ENCODE results near the gene ACAT1.
A peak's percentile ranks its signal among the peaks of the same experiment; 100 is the strongest.
"Not testable (repeated sequence)": the region's sequence is repeated elsewhere in the genome, so short reads cannot be mapped to it uniquely, and the experiment has no call there.

Gene ACAT1

DNA sequence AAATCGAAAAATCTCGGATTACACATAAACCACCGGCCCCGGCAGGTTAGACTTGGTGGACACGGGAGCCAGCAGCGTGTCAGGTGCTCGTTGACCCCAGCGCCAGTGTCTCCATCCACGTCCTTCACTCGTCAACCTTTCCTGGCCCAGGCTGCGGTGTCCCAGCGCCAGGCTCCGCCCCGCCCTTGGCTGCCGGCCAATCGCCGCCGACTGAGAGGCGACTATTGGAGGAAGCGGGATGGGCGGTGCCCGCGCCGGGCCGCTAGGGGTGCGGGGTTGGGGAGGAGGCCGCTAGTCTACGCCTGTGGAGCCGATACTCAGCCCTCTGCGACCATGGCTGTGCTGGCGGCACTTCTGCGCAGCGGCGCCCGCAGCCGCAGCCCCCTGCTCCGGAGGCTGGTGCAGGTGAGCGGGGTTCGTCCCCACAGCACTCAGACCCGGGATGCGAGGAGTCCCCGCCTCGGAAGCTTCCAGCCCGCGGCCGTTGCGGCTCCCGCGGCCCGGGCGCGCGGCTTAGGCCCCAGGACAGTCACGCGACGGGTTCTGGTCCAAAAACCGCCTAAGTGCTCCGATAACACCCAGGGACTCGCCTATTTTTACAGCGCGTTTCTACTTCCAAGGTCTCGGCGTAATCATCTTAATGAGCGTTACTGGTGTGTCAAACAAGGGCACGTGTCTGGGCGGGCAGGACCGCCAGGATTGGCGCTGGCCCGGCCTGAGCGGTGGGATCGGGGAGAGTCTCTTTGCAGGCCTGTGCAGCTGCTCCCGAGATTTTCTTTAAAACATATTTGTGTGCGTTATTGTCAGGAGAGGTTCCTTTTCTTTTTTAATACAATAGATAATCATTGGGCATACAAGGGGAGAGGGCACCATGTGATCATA is at the start of gene ACAT1:
TSS of gene ACAT1 (plus strand) at position 294 of the 882 bp plus-strand sequence. CDS start at position 334, 40 bp downstream.
- DNase-seq, result peak; percentile 89

- DNase-seq, result no peak
These were observed 36.6 kb upstream of the ACAT1 start for GRCh38 chr11:108084811-108085210.

- no peak for DNase-seq
These were observed 35.7 kb upstream of the ACAT1 start for GRCh38 chr11:108085672-108086071.

- DNase-seq, result no peak
These were observed 29.2 kb upstream of the ACAT1 start for GRCh38 chr11:108092134-108092533.

- no peak for DNase-seq
These were observed 28.1 kb upstream of the ACAT1 start for GRCh38 chr11:108093128-108093904.

GRCh38 chr11:108097179-108097578 is 24.2 kb upstream of the ACAT1 start:
- DNase-seq, result no peak

- no peak for DNase-seq
These were observed 20.1 kb upstream of the ACAT1 start for GRCh38 chr11:108101090-108101775.

DNA sequence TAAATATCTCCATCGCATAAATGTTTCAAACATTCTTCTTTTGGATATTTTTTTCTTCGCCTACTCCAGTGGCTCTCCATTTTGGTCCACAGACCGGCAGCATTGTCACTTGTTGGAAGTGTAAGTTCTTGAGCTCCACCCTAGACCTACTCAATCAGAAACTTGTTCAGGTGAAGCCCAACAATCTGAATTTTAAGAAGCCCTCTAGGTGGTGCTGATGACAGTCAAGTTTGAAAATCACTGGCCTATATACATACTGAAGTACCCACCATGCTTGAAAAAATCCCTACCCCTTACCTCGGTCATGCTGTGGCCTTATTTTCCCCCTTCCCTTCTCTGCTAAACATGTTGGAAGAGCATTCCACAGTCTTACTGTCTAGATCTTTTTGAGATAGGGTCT is 10.2 kb upstream of the ACAT1 start:
- DNase-seq, result no peak

DNA sequence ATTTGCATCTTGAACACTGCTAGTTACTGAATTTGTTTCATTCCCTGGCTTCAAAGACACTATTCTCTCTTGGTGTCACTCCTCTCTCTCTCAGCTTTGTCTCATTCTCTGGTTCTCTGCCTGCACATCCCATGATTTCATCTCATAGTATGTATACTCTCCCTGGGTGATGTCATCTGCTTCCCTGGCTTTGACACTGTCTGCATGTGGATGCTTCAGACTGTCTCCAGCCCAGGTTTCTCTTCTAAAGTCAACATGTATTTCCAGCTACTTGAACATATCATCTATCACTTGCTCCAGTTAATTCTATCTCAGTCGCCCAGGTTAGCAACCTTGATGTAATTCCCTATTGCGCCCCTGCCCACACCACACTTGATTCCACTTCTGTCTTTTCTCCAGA is 9.3 kb upstream of the ACAT1 start:
- peak; percentile 15 for DNase-seq

DNA sequence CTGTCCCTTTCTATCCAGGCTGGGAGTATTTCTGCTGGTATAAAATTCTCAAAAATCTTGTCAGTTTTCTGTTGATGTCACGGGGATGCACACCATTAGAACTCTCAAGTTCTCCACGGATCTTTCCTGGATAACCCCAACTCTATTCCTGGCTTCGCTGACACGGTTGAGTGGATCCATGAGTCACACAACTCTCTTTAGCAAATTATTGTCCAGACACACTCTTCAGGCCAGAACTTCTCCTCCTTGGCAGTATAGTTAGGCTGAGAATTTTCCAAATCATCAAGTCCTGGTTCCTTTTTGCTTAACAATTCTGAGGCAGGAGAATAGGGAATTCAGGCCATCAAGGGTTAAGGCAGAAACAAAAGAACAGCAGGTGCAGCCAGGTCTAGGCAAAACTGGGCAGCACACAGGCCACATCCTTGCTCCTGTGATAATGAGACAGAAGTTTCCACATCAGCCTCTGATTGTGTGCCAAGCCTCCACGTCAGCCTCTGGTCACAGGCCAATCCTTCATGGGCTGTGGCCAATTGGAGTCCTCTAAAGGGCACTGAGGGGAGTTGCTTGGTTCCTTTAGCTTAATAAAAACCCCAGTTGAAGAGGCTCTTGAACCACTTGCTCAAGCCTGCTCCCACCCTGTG is 5.7 kb upstream of the ACAT1 start:
- DNase-seq, result peak; percentile 79

DNA sequence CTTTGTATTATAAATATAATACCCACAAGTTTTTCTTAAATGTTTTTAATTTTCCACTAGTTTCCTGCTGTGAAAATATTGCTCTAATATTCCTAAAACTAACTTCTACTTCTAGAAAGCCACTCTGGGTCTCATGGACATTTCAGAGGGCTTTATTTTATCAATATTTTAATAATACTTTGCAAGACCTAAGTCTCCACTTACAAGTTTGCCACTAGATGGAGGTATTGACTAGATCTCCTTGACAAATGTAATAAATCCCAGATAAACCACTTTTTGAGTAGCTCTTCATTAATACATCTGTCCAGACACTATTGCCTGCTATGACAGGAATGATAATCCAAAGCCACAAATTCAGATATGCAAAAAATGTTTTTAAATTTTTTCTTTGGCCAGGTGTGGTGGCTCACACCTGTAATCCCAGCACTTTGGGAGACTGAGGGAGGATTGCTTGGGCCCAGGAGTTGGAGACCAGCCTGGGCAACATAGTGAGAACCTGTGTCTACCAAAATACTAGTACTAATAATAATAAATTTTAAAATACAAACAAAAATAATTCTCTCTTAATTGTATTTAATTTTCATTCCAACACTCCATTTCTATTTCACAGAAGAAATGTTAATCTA is 3.5 kb upstream of the ACAT1 start:
- peak; percentile 66 for DNase-seq

DNA sequence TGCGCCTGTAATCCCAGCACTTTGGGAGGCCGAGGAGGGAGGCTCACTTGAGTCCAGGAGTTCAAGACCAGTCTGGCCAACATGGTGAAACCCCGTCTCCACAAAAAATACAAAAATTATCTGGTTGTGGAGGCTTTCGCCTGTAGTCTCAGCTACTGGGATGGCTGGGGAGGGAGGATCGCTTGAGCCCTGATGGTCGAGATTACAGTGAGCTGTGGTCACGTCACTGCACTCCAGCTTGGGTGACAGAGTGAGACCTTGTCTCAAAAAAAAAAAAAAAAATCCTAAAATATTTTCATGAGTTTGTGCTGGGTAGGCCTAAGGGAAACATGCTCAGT is 462 bp upstream of the ACAT1 start:
- not testable (repeated sequence) for DNase-seq

- DNase-seq, result peak; percentile 23
These were observed 830 bp downstream of the ACAT1 start for GRCh38 chr11:108122166-108122628.

- DNase-seq, result no peak
These were observed 3.7 kb downstream of the ACAT1 start for GRCh38 chr11:108125096-108125495.

- DNase-seq, result no peak
These were observed 7.4 kb downstream of the ACAT1 start for GRCh38 chr11:108128772-108129171.

GRCh38 chr11:108131993-108132392 is 10.6 kb downstream of the ACAT1 start:
- DNase-seq, result no peak

DNA sequence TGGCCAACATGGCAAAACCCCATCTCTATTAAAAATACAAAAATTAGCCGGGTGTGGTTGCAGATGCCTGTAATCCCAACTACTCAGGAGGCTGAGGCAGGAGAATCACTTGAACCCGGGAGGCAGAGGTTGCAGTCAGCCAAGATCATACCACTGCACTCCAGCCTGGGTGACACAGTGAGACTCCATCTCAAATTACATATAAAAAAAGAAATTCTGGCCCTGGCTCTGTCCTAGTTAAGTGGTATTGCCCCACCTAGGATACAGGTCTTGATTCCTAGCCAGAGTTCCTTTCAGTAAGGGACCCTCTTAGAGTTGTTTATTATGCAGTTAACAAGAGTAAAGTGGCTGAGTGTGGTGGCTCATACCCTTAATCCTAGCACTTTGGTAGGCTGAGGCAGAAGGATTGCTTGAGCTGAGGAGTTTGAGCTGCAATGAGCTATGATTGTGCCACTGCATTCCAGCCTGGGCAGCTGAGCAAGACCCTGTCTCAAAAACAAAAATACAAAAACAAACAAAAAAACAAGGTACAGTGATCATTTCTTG is 11.7 kb downstream of the ACAT1 start:
- DNase-seq, result not testable (repeated sequence)

DNA sequence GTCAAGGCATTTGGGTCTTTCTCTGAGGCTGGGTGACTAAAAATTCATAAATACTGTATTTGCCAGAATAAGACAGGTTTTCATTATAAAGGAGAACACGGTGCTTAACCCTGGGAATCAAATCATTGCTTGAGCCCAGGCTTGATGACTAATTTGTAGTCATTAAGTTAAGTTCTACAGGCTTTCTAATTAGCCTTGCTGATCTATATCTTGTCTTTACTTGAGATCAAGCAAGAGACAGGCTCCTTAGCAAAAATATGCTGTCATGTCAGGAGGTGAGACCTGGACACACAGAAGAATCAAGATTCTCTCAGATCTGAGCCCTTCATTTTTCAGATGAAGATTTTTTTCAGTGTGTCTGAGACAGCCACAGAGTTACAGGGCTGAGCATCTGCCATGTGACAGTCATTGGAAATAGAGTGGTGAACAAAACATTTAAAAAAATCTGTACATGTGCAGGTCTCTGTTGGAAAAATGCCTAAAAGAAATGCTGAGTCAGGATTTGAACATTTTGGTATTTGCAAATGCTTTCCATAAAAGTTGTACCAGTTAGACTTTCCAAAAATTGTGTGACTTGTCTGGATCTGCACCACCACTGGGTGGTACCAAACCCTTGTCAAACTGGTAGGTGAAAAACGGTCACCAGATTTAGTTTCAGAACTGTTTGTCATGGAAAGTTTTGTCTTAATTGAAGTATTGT is 14.6 kb downstream of the ACAT1 start:
- peak; percentile 45 for DNase-seq

DNA sequence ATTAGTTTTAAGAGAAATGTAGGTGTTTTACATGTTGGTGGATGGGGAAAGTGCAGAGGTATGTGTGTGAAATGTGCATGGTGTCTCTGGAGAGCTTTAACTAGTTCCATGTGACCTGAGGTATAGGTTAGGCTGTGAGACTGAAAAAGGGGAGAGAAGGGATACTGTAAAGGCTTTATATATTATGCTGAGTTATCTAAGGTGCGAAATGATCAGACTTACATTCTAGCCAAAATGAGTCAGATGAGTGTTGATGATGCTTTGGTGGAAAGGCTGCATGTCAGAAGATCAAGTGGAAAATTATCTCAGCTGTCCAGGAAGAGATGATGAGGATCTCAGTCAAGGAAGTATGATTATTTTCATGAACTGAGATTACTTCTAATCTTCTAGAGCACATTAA is 15.8 kb downstream of the ACAT1 start:
- no peak for DNase-seq

DNA sequence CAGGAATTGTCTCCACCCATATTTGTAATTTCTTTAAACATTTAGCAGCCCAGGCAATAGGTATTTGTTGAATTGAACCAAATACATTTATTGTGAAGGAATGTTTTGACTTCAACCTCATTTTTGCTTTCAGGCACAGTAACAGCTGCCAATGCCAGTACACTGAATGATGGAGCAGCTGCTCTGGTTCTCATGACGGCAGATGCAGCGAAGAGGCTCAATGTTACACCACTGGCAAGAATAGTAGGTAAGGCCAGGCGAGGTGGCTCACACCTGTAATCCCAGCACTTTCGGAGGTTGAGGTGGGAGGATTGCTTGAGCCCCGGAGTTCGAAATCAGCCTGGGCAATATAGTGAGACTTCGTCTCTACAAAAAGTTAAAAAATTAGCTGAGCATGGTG is 20.9 kb downstream of the ACAT1 start:
- DNase-seq, result no peak

DNA sequence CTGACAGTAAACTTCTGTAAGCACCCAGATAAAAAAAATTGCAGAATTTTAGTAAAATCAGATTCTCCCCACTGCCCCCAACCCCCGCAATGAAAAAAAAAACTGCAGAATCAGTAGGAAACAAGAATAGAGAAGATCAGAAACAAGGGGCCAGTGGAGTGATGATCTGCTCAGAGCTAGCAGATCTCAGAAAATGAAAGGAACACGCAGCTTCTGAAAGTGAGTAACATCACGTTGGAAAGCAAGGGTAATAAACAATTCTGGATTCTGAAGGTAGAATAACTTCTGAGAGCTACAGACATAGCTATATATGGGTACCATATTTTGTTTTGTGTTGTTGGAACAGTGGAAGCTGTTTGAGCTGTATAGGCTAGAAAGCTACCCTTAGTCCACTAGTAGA is 23.2 kb downstream of the ACAT1 start:
- no peak for DNase-seq

Data from fibroblast of upper back skin (primary cell).